Measurements from ENCODE around the gene CEP76. TPM values are rescaled to one million over a fixed set of nuclear protein-coding genes. Genes with fewer than 3 reads are reported as not detected.

CEP76 gene
- total RNA-seq, 1 experiment from 2014 or later = 18.6 TPM

- H3K79me2 ChIP-seq (ENCODE audit: insufficient read depth, low read length) = no peaks in the 10 kb centered on the region
- no peak overlapping the region for H3K27ac ChIP-seq (ENCODE audit: insufficient read length, low read depth, low read length)
- H4K91ac ChIP-seq (ENCODE audit: insufficient read length, low read depth, low read length) = no peak overlapping the region
- no peak overlapping the region for H3T11ph ChIP-seq (ENCODE audit: low read length)
- no peak overlapping the region for H2BK15ac ChIP-seq (ENCODE audit: low read depth, low read length)
- DNase-seq = no peak
- H3K27me3 Mint-ChIP-seq (ENCODE audit: low read depth) = no peaks in the 10 kb centered on the region
- no peak overlapping the region for H3K27ac Mint-ChIP-seq
- no peaks in the 10 kb centered on the region for H3K9me3 ChIP-seq (ENCODE audit: control insufficient read depth, low read depth, low read length)
- no peak overlapping the region for H3K4me2 ChIP-seq (ENCODE audit: insufficient read depth, insufficient read length, low read length)
- H2BK120ac ChIP-seq (ENCODE audit: low read depth, low read length, poor library complexity, severe bottlenecking) = no peak overlapping the region
- H3K14ac ChIP-seq (ENCODE audit: insufficient read depth, low read length) = no peak overlapping the region
- no peak overlapping the region for H3K4me3 Mint-ChIP-seq
- H3K4me1 ChIP-seq (ENCODE audit: insufficient read depth, low read length) = no peaks in the 10 kb centered on the region
- H3K56ac ChIP-seq (ENCODE audit: insufficient read length, low read depth, low read length) = no peak overlapping the region
- no peak overlapping the region for H2BK20ac ChIP-seq (ENCODE audit: low read depth, low read length, poor library complexity, severe bottlenecking)
- H3K36me3 Mint-ChIP-seq (ENCODE audit: insufficient read depth in 1 of 3, low read depth in 3 of 3) = peaks cover 12 to 47% (median 46%) of the 10 kb centered on the region in 3 experiments; a peak in 6 of 7 replicates
- H3K79me1 ChIP-seq (ENCODE audit: insufficient read depth, low read depth, low read length, poor library complexity, severe bottlenecking) = no peaks in the 10 kb centered on the region
- no peaks in the 10 kb centered on the region for H3K9me3 Mint-ChIP-seq
- no peaks in the 10 kb centered on the region for H4K20me1 ChIP-seq (ENCODE audit: control insufficient read depth, insufficient read depth, insufficient read length)
- no peak overlapping the region for H3K23ac ChIP-seq (ENCODE audit: insufficient read length, low read depth, low read length)
- no peak overlapping the region for H3K9ac ChIP-seq (ENCODE audit: extremely low read depth, insufficient read length, low read length)
- no CpG with 5 or more reads among the region's 2 CpGs for WGBS (ENCODE audit: extremely low coverage, insufficient read length, low lambda C conversion rate)
- no peak overlapping the region for H4K8ac ChIP-seq (replicated peaks; ENCODE audit: insufficient read length, low read depth, low read length)
- no peak overlapping the region for H3K4ac ChIP-seq (ENCODE audit: low read depth, low read length)
- no peak overlapping the region for H3K18ac ChIP-seq (ENCODE audit: insufficient read length, low read depth, low read length)
- H2AK5ac ChIP-seq (ENCODE audit: insufficient read length, low read length) = no peak overlapping the region
- no peak overlapping the region for H2BK12ac ChIP-seq (ENCODE audit: insufficient read length, low read depth, low read length)
- no peak overlapping the region for H2AFZ ChIP-seq (ENCODE audit: low read length)
- no peak for TF ChIP-seq CTCF (conservative IDR thresholded peaks at IDR 0.05)
- no peaks in the 10 kb centered on the region for H3K4me1 Mint-ChIP-seq
- no peaks in the 10 kb centered on the region for H3K23me2 ChIP-seq (ENCODE audit: insufficient read length, low read depth, low read length, poor library complexity, severe bottlenecking)
- no peaks in the 10 kb centered on the region for H3K27me3 ChIP-seq (ENCODE audit: insufficient read depth, low read length)
- no peak overlapping the region for H2BK5ac ChIP-seq (ENCODE audit: insufficient read length, low read length)
- no peak overlapping the region for H4K5ac ChIP-seq (ENCODE audit: insufficient read length, low read depth, low read length)
These were observed 8.5 kb downstream of the CEP76 start for GRCh38 chr18:12694032-12694431.

All from H9 (cell line).